Panc1 (cell line): ENCODE data around the gene DLG4. TPM values are rescaled to one million over a fixed set of nuclear protein-coding genes. Genes with fewer than 3 reads are reported as not detected.

Source experiments
- ATAC-seq: fragments of 200-7000 bp; cut with Tn5 transposase; 2 replicates; pipeline ENCODE4 v1.9.1; 2020; ENCODE audit warnings: mild to moderate bottlenecking, moderate library complexity
- BruUV-seq: library from RNA; stranded (reverse); fragments of 400-500 nt; replicated peaks from 2 replicates; lab custom pipeline; 2021; lab: Mats Ljungman, UMichigan
- CTCF ChIA-PET: fragments of 300-600 bp; sonication (Branson Sonifier 250); formaldehyde crosslinking; loops from one replicate; lab custom pipeline; 2022; ENCODE audit warnings: antibody characterized with exemption; lab: Charles Lee
- POLR2A ChIA-PET: fragments of 300-600 bp; sonication (Branson Sonifier 250); formaldehyde crosslinking; loops from one replicate; lab custom pipeline; 2022; ENCODE audit warnings: antibody characterized with exemption; lab: Charles Lee
- DNase-seq: peaks from one replicate; pipeline ENCODE4 v3.0.0-alpha.2; 2010; ENCODE audit warnings: low read depth, low spot score
- H3K27ac ChIP-seq: 2 replicates; pipeline ENCODE4 v1.5.1; 2011; ENCODE audit warnings: mild to moderate bottlenecking, low read length, inconsistent platforms
- H3K27me3 ChIP-seq: fragments of 200-500 bp; sonication (Bioruptor generic); 2 replicates; pipeline ENCODE4 v1.6.0; 2014; ENCODE audit warnings: low read length, inconsistent platforms; ENCODE audit not compliant: control insufficient read depth, insufficient read depth
- H3K36me3 ChIP-seq: fragments of 200-500 bp; sonication (Bioruptor generic); 2 replicates; pipeline ENCODE4 v1.5.1; 2014; ENCODE audit warnings: inconsistent platforms, mild to moderate bottlenecking, low read length, moderate library complexity; ENCODE audit not compliant: control insufficient read depth, insufficient read depth
- H3K4me1 ChIP-seq: 2 replicates; pipeline ENCODE4 v1.5.1; 2011; ENCODE audit warnings: inconsistent platforms, mild to moderate bottlenecking, low read length, moderate library complexity; ENCODE audit not compliant: control insufficient read depth, insufficient read depth
- H3K4me3 ChIP-seq, 2 experiments: 2 replicates each; pipeline ENCODE4 v1.5.1; 2011 to 2012; ENCODE audit warnings: low read depth in 2 of 2, low read length in 2 of 2, mild to moderate bottlenecking in 2 of 2, inconsistent platforms in 1 of 2, moderate library complexity in 1 of 2
- H3K9me3 ChIP-seq: fragments of 200-500 bp; sonication (Bioruptor generic); 2 replicates; pipeline ENCODE4 v1.5.1; 2014; ENCODE audit warnings: low read depth, mild to moderate bottlenecking, inconsistent platforms, low read length, moderate library complexity; ENCODE audit not compliant: control insufficient read depth, insufficient read depth
- CTCF ChIP-seq: fragments of 450-650 bp; IDR thresholded peaks from 2 replicates; pipeline ENCODE4 v1.5.1; 2017; ENCODE audit warnings: mild to moderate bottlenecking
- POLR2AphosphoS5 ChIP-seq: IDR thresholded peaks from 2 replicates; pipeline ENCODE4 v1.6.1; 2012; ENCODE audit warnings: mild to moderate bottlenecking, low read depth, low read length, moderate library complexity
- REST ChIP-seq, 2 experiments: IDR thresholded peaks; 2 replicates each; pipeline ENCODE4 v1.6.1; 2011 to 2012; ENCODE audit warnings: low read depth in 2 of 2, control low read depth in 1 of 2, low read length in 1 of 2, mild to moderate bottlenecking in 1 of 2, moderate library complexity in 1 of 2; ENCODE audit not compliant: insufficient read depth in 1 of 2
- SIN3A ChIP-seq: IDR thresholded peaks from 2 replicates; pipeline ENCODE4 v1.6.1; 2012; ENCODE audit warnings: low read depth, mild to moderate bottlenecking, low read length, moderate library complexity, borderline replicate concordance; ENCODE audit not compliant: insufficient read depth
- TCF7L2 ChIP-seq: IDR thresholded peaks from 2 replicates; pipeline ENCODE4 v1.6.1; 2011; ENCODE audit warnings: mild to moderate bottlenecking, low read depth, low read length, inconsistent platforms
- in situ Hi-C: cut with HindIII; loops from 2 replicates; pipeline ENCODE4 v1.10.0; 2016; ENCODE audit warnings: low sequenced_read_pairs, low pct_unique_long_range_greater_than_20kb
- intact Hi-C: fragments of 100-400 bp; cut with micrococcal nuclease; formaldehyde crosslinking; loops from one replicate; pipeline ENCODE4 v1.10.0; 2022; ENCODE audit not compliant: unreplicated experiment
- total RNA-seq: library from RNA; stranded (reverse); gene quantifications from one replicate; pipeline ENCODE4 v1.2.1, GENCODE V29; 2021; ENCODE audit not compliant: unreplicated experiment

Gene DLG4
- total RNA-seq, 1 experiment from 2014 or later: 32.4 TPM

- ChIA-PET CTCF (no interaction called here), POLR2A (no interaction called here)
- Histone ChIP-seq H3K4me3 (peak overlapping the region; percentile 50 to 65), H3K9me3 (no peaks in the 10 kb centered on the region), H3K4me1 (peaks cover 22% of the 10 kb centered on the region), H3K36me3 (peaks cover 3% of the 10 kb centered on the region), H3K27ac (peak overlapping the region; percentile 77), H3K27me3 (no peaks in the 10 kb centered on the region)
- intact Hi-C loops (no loop called here), in situ Hi-C loops (no loop called here)
- no peak for DNase-seq
- ATAC-seq: peak; percentile 70
- TF ChIP-seq POLR2AphosphoS5 (no peak), SIN3A (no peak)
- no TSS peak for BruUV-seq
Measured at GRCh38 chr17:7260651-7261378, 41.2 kb upstream of the DLG4 start.

GRCh38 chr17:7260151-7260550 is 40.5 kb upstream of the DLG4 start:
- BruUV-seq: TSS peak; percentile 71
- CTCF ChIA-PET: no interaction called here
- H3K36me3 ChIP-seq: peaks cover 3% of the 10 kb centered on the region
- TF ChIP-seq CTCF (no peak), SIN3A (no peak), POLR2AphosphoS5 (no peak), TCF7L2 (no peak), REST (IDR thresholded peaks at IDR 0.05; ENCODE audit: insufficient read depth in 1 of 2, low read depth in 2 of 2, low read length in 1 of 2) (no peak)
- H3K27me3 ChIP-seq: no peaks in the 10 kb centered on the region
- intact Hi-C loops (no loop called here), in situ Hi-C loops (no loop called here)
- POLR2A ChIA-PET: no interaction called here
- peaks cover 22% of the 10 kb centered on the region for H3K4me1 ChIP-seq
- DNase-seq (no peak), ATAC-seq (0 out of 2 replicates have a peak, but pooled peaks have one; percentile 4)
- peak overlapping the region; percentile 77 for H3K27ac ChIP-seq
- no peaks in the 10 kb centered on the region for H3K9me3 ChIP-seq
- peak overlapping the region; percentile 50 to 65; a peak in 3 of 4 replicates for H3K4me3 ChIP-seq

GRCh38 chr17:7259555-7259889 is 39.9 kb upstream of the DLG4 start:
- ChIA-PET CTCF (interaction anchor here (0.7 kb wide), 1 partner anchor 1763 kb away, joined by 6 read pairs; no protein-coding TSS in a partner anchor), POLR2A (no interaction called here)
- H3K27me3 ChIP-seq: no peaks in the 10 kb centered on the region
- no peak overlapping the region for H3K4me3 ChIP-seq
- ATAC-seq (no peak), DNase-seq (no peak)
- TF ChIP-seq REST (IDR thresholded peaks at IDR 0.05; ENCODE audit: insufficient read depth in 1 of 2, low read depth in 2 of 2, low read length in 1 of 2) (no peak), CTCF (no peak), POLR2AphosphoS5 (no peak), SIN3A (no peak), TCF7L2 (no peak)
- intact Hi-C loops: no loop called here
- H3K36me3 ChIP-seq: peaks cover 7% of the 10 kb centered on the region
- BruUV-seq: no TSS peak
- H3K27ac ChIP-seq: peak overlapping the region; percentile 48; the same call in 1 of the 2 replicates
- H3K4me1 ChIP-seq: peaks cover 22% of the 10 kb centered on the region
- in situ Hi-C loops: no loop called here
- H3K9me3 ChIP-seq: no peaks in the 10 kb centered on the region
